Suppressor macrophage treated with lipopolysaccharide for 1 hour (primary cell): ENCODE results near the gene MCC.
"Not testable (repeated sequence)": the region's sequence is repeated elsewhere in the genome, so short reads cannot be mapped to it uniquely, and the experiment has no call there.

Experiments
- DNase-seq, 3 donors: peaks; one replicate each; pipeline ENCODE4 v3.0.0-alpha.2; 2020 to 2022

The MCC gene

DNA sequence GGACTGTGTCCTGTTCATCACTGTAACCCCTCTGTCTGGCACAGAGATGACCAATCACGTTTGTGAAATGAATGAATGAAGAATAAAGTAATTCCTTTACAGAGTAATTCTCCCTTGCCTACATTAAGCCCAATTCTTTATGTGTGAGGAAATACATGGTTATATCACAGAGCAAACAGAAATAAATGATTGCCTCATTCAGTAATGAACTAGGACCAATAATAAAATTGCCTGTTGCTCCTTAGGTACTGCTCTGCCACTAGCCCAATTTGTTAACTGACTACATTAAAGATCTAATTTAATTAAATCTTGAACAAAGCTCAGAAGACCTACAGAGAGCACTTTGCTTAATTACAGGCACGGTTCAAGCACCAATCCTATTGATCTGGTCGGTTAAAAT, 389.9 kb downstream of the MCC start:
- DNase-seq = no peak

DNA sequence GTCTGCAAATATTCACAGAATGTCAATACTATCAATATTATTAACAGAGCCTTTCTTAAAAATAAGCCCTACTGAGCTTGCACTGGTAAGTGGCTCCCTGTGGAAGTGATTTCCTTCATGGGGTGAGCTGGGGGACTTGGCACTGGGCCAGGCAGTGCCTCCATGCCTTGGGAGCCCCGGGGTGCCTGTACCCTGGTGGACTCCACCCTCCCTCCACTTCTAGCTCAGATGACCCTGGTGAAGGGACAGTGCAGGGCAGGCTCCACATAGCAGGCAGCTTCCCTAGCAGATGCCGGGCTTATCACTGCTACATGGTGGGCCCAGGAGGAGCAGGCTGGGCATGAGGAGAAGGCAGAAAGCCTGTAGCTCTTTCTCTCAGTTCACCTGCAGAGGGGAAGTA, 392.4 kb downstream of the MCC start:
- peak in 1 of 3 donors; percentile 15 for DNase-seq

DNA sequence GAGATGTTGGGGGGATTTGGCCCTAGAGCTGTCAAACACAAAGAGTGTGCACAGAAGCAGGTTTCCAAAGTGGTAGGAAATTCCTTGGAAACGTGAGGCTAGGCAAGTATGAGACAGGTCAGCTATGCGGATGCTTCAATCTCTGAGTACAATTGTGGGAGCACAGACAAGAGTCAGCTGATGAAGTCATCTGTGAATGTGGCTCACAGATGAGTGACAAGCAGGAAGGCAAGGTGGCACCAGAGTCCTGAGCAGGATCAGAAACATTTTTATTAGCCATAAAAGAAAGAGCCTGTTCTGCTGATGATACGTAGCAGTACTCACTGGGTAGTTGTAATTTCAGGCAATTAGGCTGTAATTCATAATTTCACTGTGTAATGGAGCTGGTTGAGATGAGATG, 394.7 kb downstream of the MCC start:
- DNase-seq = peak in 1 of 3 donors; percentile 36

DNA sequence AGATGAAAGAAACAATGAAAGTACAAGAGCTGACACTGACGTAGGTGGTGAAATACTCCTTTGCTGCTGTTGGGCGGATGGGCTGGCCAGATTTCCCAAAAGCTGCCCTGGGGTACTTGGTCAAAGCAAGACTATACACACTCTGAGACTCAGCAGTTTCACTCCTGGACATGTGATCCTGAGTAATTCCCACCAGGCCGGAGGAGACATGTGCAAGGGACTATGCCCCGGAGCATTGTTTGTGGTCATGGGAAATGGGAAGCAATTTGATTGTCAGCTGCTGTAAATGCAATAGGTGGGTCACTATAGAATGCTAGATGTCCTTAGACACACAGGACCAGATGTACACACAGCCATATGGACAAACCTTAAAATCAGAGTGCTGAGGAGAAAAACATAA, 395.6 kb downstream of the MCC start:
- peak; percentile 73 to 79 (median 75) for DNase-seq

DNA sequence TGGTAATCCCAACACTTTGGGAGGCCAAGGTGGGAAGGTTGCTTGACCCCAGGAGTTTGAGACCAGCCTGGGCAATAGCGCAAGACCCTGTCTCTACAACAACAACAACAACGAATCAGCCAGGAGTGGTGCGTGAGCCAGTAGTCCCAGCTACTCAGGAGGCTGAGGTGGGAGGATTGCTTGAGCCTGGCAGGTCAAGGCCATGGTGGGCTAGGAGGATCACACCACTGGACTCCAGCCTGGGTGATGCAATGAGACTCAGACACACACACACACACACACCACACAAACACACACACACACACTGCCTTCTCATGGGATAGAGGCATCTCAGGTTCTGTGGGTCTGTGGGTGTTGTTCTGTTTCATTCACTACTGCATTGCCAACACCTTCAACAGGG, 396.6 kb downstream of the MCC start:
- DNase-seq = no peak

DNA sequence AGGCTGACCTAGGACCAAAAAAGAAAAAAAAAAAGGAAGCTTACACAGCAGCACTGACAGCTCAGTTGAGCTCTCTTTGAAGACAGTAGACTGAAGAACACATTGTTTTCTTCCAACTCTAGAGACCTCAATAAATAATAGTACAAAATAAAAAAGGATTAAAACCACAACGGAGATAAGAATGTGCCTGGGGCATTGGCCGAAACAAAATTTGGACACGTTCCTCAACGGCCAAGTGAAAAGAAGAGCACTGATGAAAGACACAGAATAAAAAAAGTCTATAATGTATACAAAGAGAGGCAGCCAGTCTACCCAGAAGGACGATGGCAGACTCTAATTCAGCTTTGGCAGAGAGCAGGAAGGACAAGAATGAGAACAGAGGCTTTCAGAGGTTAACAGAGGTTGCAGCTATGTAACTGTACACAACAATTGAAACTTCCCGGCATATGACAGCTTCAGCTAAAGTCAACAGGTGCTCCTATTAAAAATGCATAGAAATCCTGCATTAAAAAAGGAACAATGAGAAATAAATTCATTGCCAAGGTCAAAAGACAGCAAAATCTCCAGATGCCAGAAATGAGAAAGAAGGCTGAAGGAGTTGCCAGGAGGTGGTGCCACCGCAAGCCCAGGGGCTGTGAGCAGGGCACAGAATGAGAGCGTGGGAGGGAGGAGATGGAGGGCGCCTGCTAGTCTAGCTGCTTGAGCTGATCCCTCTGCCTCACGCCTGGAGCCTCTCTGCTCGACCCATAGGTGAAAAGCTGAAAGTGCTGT, 397.7 kb downstream of the MCC start:
- no peak for DNase-seq

DNA sequence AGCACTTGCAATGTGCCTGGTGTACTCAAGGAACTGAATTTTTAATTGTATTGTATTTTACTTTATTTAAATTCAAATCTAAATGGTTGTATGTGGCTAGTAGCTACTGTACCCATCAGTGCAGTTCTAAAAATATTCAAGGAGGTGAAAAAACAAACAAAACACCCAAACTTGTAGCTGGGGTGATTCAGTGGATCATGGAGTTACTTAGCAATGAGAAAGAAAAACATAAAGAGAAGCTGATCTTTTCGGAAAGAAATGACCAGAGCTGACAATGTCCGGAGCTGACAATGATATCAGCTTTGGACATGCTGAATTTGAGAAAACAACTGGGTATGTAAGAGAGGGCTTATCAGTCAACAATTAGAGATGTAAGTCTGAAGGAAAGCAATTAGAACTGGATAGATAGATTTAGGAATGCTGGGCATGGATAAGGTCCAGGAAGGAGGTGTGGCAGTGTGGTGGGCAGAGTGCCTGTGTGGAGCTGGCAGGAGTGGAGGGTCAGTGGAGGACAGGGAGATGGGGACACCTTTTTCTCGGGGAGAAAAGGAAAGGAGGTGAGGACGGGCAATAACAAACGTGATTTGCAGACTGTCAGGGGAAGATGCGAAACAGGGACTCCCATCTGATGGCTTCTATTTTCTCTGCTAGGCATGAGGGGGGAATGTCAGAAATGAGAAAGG, 398.5 kb downstream of the MCC start:
- DNase-seq = peak in 1 of 3 donors; percentile 18

DNA sequence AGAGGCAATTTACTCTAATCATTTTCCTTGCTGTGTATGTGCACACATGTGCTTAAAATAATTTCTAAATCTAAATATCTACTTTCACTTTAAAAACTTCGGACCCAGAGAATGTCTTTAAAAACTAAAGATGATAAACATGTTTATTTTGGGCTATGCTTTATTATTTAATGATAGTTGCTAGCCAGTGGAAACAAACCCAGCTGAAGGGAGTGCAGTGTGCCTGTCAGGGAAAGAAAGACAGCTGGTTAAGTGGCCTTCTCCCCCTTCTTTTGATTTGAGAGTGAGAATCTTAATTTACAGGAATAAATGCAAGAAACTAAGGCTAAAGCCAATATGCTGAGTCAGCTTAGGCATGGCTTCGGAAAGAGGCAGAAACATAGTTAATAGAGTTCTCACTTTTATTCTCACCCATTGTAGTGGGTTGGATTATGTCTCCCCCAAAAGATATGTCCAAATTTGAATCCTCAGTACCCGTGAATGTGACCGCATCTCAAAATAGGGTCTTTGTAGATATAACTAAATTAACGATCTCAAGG, 400.2 kb downstream of the MCC start:
- DNase-seq = no peak

DNA sequence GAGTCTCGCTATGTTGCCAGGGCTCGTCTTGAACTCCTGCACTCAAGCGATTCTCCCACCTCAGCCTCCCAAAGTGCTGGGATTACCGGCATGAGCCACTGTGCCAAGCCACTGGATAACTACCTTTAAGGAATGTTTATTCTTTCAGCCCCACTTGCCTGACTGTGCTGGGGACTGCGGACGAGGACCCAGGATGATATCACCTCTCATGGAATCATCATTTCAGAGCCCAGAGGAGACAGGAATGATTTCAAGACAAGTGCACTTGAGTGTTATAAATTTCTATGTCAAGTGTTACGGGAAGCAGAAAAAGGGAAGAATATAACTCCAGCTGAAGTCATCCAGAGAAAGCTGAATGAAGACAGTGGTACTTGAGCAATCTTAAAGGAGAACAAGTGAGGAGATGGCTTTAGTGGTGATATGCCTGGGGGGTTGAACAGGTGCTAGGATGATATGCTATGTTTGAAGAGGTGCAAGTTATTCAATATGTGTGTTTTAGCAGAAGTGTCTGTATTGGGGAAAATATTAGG, 402.3 kb downstream of the MCC start:
- peak; percentile 19 to 68 (median 52) for DNase-seq

DNA sequence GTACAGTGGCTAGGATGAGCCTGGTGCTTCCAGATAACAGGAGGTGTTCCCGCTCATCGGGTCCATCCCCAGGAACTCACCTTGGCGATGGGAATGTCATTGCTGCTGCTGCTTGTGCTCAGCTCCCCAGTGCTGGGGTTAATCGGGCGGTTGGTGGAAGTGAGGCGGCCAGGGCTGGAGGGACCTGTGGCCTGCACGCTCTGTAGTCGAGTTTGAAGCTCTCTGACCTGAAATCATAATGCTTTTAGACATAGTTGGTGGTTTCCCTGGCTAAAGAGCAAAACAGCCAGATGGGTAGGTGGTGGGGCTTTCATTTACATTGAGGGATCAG, 403.2 kb downstream of the MCC start:
- peak in 1 of 3 donors; percentile 3 for DNase-seq

DNA sequence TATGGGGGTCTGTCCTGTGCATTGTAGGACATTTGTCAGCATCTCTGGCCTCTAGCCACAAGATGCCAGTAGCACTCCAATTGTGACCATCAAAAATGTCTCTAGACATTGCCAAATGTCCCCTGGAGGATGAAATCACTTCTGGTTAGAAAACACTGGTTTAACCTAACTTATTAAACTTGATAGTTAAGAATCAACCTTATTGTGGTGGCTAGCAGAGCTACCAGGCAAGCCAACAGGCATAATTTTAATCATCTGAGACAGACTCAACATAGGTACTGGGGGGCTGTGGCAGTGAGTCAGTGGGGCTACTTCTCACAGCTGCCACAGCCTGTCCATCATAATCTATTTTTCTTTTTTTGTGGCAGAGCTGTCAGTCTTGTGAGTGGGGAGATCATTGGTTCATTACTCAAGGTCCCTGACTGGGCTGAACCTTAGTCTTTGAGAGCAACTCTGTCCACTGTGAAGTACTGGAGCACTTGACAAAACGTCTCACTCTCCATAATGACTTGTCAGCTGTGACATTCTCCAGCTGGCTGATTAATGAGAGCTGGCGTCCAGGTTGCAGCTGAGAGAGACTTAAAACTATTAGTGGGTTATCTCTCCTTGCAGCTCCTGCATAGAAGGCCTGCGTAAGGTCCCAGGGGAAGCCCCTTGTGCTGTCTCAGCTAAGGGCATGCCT, 403.7 kb downstream of the MCC start:
- peak in 1 of 3 donors; percentile 18 for DNase-seq

DNA sequence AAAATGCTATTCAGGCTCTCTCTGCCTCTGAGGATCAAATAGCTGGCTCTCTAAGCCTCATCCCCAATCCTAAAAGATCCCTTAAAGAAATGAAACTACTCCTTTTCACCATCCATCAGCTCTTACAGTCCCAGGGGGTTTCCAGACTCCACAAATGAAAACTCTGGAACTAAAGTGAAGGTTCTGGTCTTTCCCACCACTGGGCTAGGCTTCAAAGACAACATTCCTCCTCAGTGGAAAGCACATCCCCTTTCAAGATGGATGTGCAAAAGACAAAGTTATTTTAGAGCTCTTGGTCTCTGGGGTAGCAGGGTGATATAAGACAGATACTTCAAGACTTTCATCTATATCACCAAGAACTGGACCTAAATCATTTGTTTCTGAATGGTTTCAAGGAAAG, 404.8 kb downstream of the MCC start:
- peak in 1 of 3 donors; percentile 20 for DNase-seq

DNA sequence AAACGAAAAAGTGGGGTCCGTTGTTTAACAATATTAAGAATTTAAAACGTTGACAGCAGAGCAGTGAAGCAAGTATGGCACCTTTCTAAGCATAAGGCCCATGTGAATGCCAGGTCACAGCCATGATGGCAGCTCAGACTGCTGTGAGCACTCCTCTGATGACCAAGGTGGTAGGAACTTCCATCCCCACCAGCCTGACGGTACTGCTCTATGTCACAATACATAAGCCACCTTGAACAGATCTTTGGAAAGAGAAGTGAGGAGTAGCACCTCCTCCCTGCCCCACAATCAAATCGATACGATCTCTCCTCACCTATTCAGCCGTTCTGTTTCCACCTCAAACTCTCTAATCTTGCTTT, 405.7 kb downstream of the MCC start:
- peak in 1 of 3 donors; percentile 11 for DNase-seq

DNA sequence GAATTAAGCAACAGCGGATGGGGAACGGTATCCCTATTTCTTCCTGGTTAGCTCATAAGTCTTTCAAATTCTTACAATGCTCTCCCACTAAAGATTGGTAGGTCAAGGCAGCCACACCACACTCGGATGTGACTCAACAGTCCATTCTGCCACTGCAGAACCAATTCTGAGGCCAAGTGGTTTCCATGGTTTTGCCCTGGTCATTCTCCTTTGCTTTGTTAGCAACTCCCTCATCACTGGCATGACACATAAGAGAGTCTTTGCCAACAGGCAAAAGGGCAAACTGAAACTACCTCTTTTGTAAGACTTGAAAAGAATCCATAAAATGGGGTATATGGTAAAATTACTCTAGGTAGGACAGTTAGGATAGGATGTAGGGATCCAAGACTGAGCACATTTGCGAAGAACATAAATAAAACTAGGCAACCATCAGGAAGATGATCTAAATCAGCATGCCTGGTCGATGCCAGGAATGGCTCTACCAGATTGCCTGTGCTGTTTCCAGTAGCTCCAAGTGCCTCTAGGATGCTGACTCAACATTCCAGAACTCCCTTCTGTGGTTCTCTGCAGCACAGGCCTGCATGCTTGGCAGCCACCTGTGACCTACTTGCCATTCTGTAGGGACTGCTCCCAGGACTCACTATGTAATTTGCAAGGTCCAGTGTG, 406.2 kb downstream of the MCC start:
- DNase-seq = peak in 2 of 3 donors; percentile 24 to 43

DNA sequence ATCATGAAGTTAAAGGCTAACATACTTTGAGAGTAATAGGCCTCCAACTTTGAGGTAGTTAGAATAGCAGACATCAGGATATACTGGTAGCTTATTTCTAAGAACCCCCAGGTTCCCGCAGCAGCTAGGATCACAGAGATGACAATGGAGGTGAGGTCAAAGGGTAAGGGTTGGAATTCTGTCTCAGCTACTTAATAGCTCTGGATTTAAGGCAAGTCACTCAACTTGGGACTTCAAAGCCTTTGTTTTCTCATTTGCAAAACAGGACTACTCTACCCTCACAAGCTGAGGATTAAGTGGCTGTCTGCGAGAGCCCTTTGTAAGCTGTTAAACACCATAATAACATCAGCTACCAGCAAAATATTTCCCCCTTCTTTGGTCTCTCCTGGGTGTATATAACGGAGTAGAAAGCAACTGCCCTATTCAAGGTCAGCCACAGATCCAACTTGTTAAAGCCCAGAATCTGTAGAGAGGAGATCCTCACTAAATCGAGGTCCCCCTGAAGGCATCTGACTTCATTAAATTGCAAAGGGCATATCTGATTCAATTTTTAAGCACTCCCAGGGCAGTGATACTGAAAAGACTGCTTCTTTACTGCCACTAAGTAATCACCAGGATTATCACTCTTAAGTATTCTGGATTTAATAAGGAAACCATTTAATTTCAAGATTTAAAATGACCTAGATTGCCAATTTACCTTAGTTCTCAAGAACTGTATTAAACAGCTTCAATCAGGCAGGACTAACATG, 407.0 kb downstream of the MCC start:
- DNase-seq = no peak

DNA sequence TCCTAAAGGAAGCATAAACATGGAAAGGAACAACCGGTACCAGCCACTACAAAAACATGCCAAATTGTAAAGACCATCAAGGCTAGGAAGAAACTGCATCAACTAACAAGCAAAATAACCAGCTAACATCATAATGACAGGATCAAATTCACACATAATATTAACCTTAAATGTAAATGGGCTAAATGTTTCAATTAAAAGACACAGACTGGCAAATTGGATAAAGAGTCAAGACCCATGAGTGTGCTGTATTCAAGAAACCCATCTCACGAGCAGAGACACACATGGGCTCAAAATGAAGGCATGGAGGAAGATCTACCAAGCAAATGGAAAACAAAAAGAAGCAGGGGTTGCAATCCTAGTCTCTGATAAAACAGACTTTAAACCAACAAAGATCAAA, 411.6 kb downstream of the MCC start:
- not testable (repeated sequence) for DNase-seq

DNA sequence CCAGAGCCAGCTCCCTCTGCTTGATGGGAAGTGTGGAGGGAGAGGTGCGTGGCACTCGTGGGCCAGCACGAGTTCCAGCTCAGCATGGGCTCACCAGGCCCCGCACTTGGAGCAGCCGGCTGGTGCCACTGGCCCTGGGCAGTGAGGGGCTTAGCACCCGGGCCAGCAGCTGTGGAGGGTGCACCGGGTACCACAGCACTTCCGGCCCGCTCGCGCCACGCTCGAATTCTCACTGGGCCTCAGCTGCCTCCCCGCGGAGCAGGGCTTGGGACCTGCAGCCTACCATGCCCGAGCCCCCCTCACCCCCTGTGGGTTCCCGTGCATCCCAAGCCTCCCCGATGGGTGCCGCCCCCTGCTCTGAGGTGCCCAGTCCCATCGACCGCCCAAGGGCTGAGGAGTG, 413.2 kb downstream of the MCC start:
- DNase-seq = no peak

DNA sequence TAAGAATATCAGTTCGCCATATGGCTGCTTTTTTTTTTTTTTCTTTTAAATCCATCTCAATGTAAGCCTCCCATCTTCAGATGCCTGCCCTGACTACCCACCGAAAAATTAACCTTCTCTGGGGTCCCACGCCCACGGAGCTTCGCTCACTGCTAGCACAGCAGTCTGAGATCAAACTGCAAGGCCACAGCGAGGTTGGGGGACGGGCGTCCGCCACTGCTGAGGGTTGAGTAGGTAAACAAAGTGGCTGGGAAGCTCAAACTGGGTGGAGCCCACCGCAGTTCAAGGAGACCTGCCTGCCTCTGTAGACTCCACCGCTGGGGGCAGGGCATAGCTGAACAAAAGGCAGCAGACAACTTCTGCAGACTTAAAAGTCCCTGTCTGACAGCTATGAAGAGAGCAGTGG, 414.6 kb downstream of the MCC start:
- DNase-seq = not testable (repeated sequence)

DNA sequence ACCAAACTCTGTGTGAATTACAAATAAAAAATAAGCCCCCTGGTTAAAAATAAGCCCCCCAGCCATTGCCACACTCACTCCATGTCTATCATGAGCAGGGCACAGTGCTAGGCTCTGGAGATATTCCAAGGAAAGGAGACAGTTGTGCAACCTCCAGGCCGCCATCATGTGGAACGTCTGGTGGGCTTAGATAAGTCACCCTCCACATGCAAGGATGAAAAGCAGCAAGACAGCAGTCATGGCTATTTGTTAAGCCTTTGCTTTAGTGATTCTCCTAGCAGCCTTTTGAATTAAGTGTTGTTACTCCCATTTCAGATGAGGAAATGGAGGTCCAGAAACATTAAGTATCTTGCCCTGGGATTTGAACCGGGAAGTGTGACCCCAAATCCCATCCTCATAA, 416.9 kb downstream of the MCC start:
- no peak for DNase-seq

DNA sequence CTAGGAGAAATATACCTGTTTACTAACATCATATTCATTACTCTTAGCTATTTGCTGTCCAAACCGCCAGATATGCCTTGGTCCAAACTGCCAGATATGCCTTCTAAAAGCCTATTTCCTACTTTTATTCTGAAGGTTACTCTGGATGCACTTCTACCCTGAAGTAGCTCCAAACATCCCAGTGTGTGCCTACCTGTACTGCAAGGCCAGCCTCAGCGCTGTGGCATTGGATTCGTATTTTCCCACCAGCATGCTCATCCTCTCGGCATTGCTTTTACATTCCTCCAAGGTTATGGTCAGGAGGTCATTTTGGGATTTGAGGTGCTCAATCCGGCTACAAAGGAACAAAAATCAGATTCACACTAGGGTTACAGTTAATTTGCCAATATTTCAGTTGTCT, 417.4 kb downstream of the MCC start:
- no peak for DNase-seq

DNA sequence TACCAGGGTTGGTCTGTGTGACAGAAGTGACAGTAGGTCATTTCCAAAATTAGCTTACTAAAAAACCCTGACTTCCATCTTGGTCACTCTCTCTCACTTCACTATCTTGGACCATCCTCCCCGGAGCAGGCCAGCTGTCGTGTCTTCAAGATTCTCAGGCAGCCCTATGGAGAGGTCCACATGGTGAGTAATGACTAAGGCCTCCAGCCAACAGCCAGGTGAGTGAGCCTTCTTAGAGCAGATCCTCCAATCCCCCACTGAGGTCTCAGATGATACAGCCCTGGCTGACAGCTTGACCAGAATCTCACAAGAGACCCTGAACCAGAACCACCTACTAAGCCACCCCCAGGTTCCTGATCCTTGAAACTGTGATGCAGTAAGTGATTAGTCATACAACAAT, 419.7 kb downstream of the MCC start:
- no peak for DNase-seq

DNA sequence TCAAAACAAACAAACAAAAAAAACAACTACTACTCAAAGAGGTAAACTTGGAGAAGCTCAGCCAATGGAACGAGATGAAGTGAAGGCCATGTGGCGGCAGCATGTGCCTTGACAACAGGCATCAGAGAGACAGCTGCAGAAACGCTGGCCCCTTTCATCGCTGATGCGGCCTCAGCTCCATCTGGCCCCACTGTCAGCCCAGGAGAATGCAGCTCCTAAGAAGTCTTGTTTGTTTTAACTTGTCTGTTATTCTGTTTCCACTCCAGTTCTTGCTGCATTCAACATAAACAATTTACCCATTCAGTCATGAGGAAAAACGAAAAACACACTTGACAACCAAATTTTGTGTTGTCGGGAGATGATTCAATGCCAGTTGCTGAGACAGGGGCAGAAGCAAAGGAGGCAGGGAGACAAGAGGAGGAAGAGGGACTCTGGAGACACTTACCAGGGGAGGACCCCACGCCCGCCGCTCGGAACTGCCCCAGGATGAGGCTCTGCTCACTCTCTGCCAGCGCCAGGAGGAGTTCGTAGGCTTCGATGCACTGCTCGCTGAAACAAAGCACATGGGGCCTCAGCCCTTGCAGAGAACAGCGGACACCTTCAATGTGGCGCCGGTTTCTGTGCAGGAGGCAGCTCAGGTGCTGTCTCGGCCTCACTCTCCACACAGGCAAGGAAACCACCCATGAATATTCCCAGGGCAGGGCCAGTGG, 420.5 kb downstream of the MCC start:
- DNase-seq = no peak
